Central memory CD8-positive, alpha-beta T cell (primary cell): ENCODE results near the gene PROKR1.

Experiments
- ATAC-seq: fragments of 150-1000 bp; cut with Tn5 transposase; replicated peaks from 2 replicates; pipeline ENCODE4 v1.10.0; 2022; ENCODE audit warnings: mild to moderate bottlenecking, moderate FRiP score, moderate number of reproducible peaks; ENCODE audit not compliant: poor library complexity, severe bottlenecking; ENCODE audit errors: extremely low read depth
- DNase-seq, 2 donors: peaks; one replicate each; pipeline ENCODE4 v3.0.0; 2021; ENCODE audit warnings: low spot score in 2 of 2
- H3K27ac Mint-ChIP-seq: one replicate; pipeline ENCODE4 v1.8.0; 2022; ENCODE audit warnings: low read depth, mild to moderate bottlenecking, moderate library complexity, mixed read lengths
- H3K27me3 Mint-ChIP-seq: one replicate; pipeline ENCODE4 v1.8.0; 2022; ENCODE audit warnings: mixed read lengths
- H3K36me3 Mint-ChIP-seq: one replicate; pipeline ENCODE4 v1.8.0; 2022; ENCODE audit warnings: mild to moderate bottlenecking, moderate library complexity, mixed read lengths; ENCODE audit not compliant: insufficient read depth
- H3K4me1 Mint-ChIP-seq: one replicate; pipeline ENCODE4 v1.8.0; 2022; ENCODE audit warnings: mixed read lengths
- H3K4me3 Mint-ChIP-seq: one replicate; pipeline ENCODE4 v1.8.0; 2022; ENCODE audit warnings: mild to moderate bottlenecking, moderate library complexity, mixed read lengths
- H3K9me3 Mint-ChIP-seq: one replicate; pipeline ENCODE4 v1.8.0; 2022; ENCODE audit warnings: mixed read lengths

The PROKR1 gene

DNA sequence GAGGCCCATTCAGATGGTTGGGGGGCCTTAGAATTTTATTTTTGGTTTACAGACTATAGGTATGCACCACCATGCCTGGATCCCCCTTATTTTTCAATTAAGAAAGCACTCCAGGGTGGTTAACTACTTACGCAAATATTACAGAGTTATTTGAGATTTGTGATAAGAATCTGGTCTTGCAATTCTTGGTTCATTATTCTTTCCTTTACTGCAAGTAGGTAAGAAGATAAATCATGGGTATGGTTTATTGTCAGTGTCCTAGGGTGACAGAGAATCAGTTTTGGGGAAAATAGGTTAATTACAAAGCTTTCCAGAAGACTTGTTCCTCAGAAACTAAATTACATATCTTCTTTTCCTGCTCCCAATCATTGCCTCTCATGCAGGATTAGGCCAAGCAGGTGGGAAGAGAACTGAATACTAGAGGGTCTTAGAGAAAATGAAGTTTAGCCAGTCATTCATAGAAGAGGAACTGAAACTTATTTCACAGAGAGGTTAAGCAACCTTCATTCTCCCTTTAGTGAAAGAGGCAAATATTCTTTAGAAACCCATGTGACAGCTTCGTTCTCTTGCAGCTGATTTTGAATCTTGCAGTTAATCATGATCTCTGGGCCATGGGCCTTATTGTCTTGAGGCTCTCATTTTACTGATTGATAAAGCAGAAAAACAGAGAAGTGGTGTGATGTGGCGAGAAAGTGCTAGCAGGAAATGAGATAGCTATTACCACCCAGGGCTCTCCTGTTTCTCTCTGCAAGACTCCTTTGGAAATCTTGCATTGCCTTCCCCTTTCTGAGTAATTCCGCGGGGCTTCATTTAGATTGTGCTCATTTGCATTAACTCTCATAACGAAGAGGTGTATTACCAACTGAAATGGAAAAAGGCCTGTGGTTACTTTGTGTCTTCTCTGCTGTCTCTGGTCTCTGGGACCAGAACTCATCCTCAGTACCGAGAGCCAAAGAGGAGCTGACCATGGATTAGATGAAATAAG lies 46.5 kb downstream of the PROKR1 start:
- Mint-ChIP-seq H3K9me3 (no peaks in the 10 kb centered on the region), H3K4me1 (no peaks in the 10 kb centered on the region), H3K4me3 (no peak overlapping the region), H3K27ac (no peak overlapping the region), H3K36me3 (no peaks in the 10 kb centered on the region), H3K27me3 (peaks cover 5% of the 10 kb centered on the region)
- ATAC-seq (no peak), DNase-seq (no peak)

DNA sequence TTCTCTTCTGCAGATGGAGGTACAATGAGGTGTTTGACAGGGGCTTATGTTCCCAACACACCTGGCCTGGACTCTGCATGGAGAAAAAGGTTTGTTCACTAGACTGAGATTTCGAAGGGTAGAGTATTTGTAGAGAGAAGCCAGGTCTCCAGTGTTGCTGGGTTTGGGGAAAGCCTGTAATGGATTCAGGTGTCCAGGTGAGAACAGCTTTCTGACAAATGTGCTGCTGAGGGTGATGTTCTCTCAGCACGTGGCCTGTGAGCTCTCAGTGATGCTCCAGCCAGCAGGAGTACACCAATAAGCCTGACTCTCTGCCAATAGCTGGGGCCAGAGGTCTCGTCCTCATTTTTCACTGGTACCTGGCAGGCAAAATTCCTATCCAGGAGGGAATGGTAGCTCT lies 47.5 kb downstream of the PROKR1 start:
- Mint-ChIP-seq H3K4me3 (no peak overlapping the region), H3K27ac (no peak overlapping the region), H3K36me3 (no peaks in the 10 kb centered on the region), H3K4me1 (no peaks in the 10 kb centered on the region), H3K27me3 (peaks cover 15% of the 10 kb centered on the region), H3K9me3 (no peaks in the 10 kb centered on the region)
- DNase-seq (no peak), ATAC-seq (no peak)

DNA sequence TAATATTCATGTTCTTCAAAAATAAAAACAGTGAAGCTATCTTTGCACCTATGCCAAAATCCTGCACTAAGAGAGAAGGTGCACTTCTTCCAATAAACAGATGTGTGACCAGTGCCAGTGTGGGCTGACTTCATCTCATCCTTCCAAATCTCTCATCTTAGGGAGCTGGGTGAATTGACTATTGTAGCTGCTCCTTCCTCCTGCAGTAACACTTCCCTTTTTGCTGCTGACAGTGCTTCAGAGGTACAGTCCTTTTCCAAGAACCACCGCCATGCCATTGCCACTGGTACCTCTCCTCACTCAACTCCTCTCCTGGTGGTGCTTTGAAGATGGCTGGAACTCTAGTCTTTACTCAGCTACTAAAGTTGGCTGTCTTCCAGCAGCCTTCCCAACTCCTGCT lies 49.1 kb downstream of the PROKR1 start:
- ATAC-seq (no peak), DNase-seq (no peak)
- H3K36me3 Mint-ChIP-seq: no peaks in the 10 kb centered on the region
- H3K4me3 Mint-ChIP-seq: no peak overlapping the region
- no peak overlapping the region for H3K27ac Mint-ChIP-seq
- no peaks in the 10 kb centered on the region for H3K4me1 Mint-ChIP-seq
- no peaks in the 10 kb centered on the region for H3K9me3 Mint-ChIP-seq
- peaks cover 26% of the 10 kb centered on the region for H3K27me3 Mint-ChIP-seq

- Mint-ChIP-seq H3K27ac (no peak overlapping the region), H3K36me3 (no peaks in the 10 kb centered on the region), H3K9me3 (no peaks in the 10 kb centered on the region), H3K27me3 (peaks cover 26% of the 10 kb centered on the region), H3K4me1 (no peaks in the 10 kb centered on the region), H3K4me3 (no peak overlapping the region)
- no peak for DNase-seq
- ATAC-seq: no peak
Observed at GRCh38 chr2:68693951-68694350, 50.6 kb downstream of the PROKR1 start.

DNA sequence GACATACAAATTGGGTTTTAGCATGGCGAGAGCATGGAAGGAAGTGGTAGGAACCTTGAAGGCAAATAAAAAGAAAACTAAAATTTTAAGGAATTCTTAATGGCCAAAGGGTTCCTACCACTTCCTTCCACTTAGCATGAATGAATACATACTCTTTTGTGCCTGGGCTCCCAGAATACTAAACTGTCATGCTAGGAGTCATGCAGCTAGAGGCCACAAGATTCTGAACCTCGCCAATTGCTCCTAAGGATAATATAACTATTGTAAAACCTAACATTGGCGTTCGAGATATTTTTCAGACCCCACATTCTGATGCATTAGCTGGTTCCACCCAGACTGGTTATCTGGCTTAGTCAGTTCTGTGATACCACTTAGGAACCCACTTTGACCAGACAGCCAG lies 52.6 kb downstream of the PROKR1 start:
- Mint-ChIP-seq H3K27ac (no peak overlapping the region), H3K9me3 (no peaks in the 10 kb centered on the region), H3K36me3 (no peaks in the 10 kb centered on the region), H3K4me3 (no peak overlapping the region), H3K27me3 (peaks cover 34% of the 10 kb centered on the region), H3K4me1 (no peaks in the 10 kb centered on the region)
- ATAC-seq (no peak), DNase-seq (no peak)

GRCh38 chr2:68696554-68696953 lies 53.2 kb downstream of the PROKR1 start:
- Mint-ChIP-seq H3K27ac (no peak overlapping the region), H3K27me3 (peaks cover 34% of the 10 kb centered on the region)
- no peak for DNase-seq

DNA sequence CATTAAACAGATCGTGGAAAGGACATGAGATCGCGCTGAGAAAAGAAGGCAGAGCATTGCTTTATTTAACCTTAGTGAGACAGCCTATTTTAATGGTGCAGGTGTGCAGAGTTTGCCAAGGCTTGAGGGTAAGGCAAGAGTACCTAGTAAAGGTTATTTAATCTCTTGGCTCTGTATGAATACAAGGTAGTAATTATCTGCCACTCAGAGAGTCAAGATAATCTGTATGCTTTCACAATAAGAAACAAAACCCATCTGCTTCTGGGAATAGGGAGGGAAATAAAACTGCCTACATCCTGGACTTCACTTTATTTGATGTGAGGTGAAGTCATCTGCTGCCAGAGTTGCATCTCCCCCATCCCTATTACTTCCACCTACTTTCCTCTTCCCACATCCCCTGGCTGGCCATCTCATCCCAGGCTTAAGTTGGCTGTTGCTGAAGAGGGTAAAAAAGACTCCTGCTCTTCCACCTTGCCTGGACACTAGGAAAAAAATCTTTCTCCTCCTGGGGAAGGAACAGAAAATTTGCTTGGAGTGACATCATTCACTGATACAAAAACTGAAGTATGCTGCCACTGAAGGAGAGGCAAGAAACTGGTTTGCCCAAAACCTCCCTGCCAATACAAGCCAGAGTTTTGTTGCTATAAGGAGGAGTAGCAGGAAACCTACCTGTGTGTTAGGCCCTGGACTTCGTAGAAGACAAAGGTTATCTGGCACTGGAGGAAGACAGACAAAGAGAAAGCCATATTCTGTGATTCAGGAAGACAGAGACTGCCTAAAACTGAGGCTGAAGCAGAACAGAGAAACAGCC lies 55.4 kb downstream of the PROKR1 start:
- Mint-ChIP-seq H3K36me3 (no peaks in the 10 kb centered on the region), H3K4me3 (no peak overlapping the region), H3K27ac (no peak overlapping the region), H3K27me3 (peaks cover 34% of the 10 kb centered on the region), H3K9me3 (no peaks in the 10 kb centered on the region), H3K4me1 (peaks cover 8% of the 10 kb centered on the region)
- ATAC-seq (no peak), DNase-seq (no peak)

More at GRCh38 chr2:68696554-68696953, 53.2 kb downstream of the PROKR1 start:
- Mint-ChIP-seq H3K4me3 (no peak overlapping the region), H3K36me3 (no peaks in the 10 kb centered on the region), H3K4me1 (no peaks in the 10 kb centered on the region), H3K9me3 (no peaks in the 10 kb centered on the region)
- no peak for ATAC-seq

- Mint-ChIP-seq H3K36me3 (no peaks in the 10 kb centered on the region), H3K27me3 (peaks cover 22% of the 10 kb centered on the region), H3K27ac (no peak overlapping the region), H3K4me3 (no peak overlapping the region), H3K9me3 (no peaks in the 10 kb centered on the region), H3K4me1 (peaks cover 8% of the 10 kb centered on the region)
- ATAC-seq (no peak), DNase-seq (no peak)
Observed at GRCh38 chr2:68700560-68700959, 57.2 kb downstream of the PROKR1 start.

- DNase-seq: no peak
- Mint-ChIP-seq H3K36me3 (no peaks in the 10 kb centered on the region), H3K4me1 (peaks cover 12% of the 10 kb centered on the region), H3K9me3 (no peaks in the 10 kb centered on the region), H3K27me3 (no peaks in the 10 kb centered on the region), H3K4me3 (no peak overlapping the region), H3K27ac (no peak overlapping the region)
- no peak for ATAC-seq
Observed at GRCh38 chr2:68706637-68707036, 63.3 kb downstream of the PROKR1 start.
